Thoracic aorta (tissue), 2 donors: ENCODE results near the gene ZFYVE19. TPM values are rescaled to one million over a fixed set of nuclear protein-coding genes. Genes with fewer than 3 reads are reported as not detected.

Source experiments
- ATAC-seq: fragments of 150-250 bp; one replicate; pipeline ENCODE4 v1.8.0; 2017; ENCODE audit warnings: low read depth; ENCODE audit not compliant: insufficient number of reproducible peaks, low FRiP score
- DNase-seq: peaks from one replicate; pipeline ENCODE4 v3.0.0-alpha.2; 2020; ENCODE audit warnings: low spot score
- H3K27ac ChIP-seq, 2 donors: fragments of 200-600 bp; sonication (generic); 1 replicate in 1 of 2; 2 replicates in 1 of 2; pipeline ENCODE4 v1.5.1; 2016; ENCODE audit warnings: mild to moderate bottlenecking in 2 of 2, moderate library complexity in 2 of 2
- H3K27me3 ChIP-seq: fragments of 200-600 bp; sonication (generic); replicated peaks from 2 replicates; pipeline ENCODE4 v1.6.0; 2016; ENCODE audit warnings: mild to moderate bottlenecking; ENCODE audit not compliant: insufficient read depth
- H3K36me3 ChIP-seq: fragments of 200-600 bp; sonication (generic); one replicate; pipeline ENCODE4 v1.5.1; 2016
- H3K4me1 ChIP-seq, 2 donors: fragments of 200-600 bp; sonication (generic); 1 replicate in 1 of 2; 2 replicates in 1 of 2; pipeline versions ENCODE4 v1.5.1 to v1.6.0; 2016; ENCODE audit warnings: low read depth in 2 of 2, mild to moderate bottlenecking in 1 of 2; ENCODE audit not compliant: control insufficient read depth in 1 of 2
- H3K4me3 ChIP-seq: fragments of 200-600 bp; sonication (generic); 2 replicates; pipeline ENCODE4 v1.5.1; 2016; ENCODE audit warnings: mild to moderate bottlenecking
- H3K9me3 ChIP-seq: fragments of 200-600 bp; sonication (generic); 2 replicates; pipeline ENCODE4 v1.5.1; 2016
- total RNA-seq, 2 donors: library from RNA; depleted of rRNA; stranded (reverse); fragments of >200 nt; gene quantifications; one replicate each; pipeline versions ENCODE4 v1.1.0 to v1.2.3, GENCODE V29; 2016
- TF ChIP-seq, protein P1 (sequence below): fragments of 200-600 bp; sonication (generic); IDR thresholded peaks from one replicate; pipeline ENCODE4 v1.5.1; 2019; ENCODE audit warnings: antibody characterized with exemption

Gene ZFYVE19
- total RNA-seq, 2 donors from 2014 or later = 10.9 to 17.3 TPM

DNA sequence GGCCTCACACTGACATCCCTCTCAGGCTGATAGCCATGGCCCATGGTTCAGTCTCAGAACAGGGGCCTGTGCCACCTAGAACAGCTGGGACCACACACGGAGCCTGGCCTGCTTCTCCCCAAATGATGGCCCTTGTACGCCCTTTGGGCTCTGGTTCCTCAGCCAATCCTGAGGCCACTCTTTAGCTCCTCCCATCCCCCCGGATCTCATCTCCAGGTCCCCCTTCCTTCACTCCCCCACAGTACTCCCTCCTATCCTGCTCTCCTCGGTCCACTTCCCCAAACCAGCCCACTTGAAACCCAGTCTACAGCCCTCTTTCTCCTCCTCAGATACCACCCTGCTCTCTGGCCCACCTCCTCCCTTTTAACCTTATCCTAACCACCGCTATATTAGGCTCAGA lies 17.8 kb upstream of the ZFYVE19 start:
- Histone ChIP-seq H3K4me1 (peaks cover 14 to 15% of the 10 kb centered on the region in 2 donors), H3K27me3 (no peaks in the 10 kb centered on the region), H3K9me3 (no peaks in the 10 kb centered on the region), H3K36me3 (no peaks in the 10 kb centered on the region), H3K27ac (no peak overlapping the region), H3K4me3 (no peak overlapping the region)
- DNase-seq (no peak), ATAC-seq (no peak)
- TF ChIP-seq, protein P1, sequence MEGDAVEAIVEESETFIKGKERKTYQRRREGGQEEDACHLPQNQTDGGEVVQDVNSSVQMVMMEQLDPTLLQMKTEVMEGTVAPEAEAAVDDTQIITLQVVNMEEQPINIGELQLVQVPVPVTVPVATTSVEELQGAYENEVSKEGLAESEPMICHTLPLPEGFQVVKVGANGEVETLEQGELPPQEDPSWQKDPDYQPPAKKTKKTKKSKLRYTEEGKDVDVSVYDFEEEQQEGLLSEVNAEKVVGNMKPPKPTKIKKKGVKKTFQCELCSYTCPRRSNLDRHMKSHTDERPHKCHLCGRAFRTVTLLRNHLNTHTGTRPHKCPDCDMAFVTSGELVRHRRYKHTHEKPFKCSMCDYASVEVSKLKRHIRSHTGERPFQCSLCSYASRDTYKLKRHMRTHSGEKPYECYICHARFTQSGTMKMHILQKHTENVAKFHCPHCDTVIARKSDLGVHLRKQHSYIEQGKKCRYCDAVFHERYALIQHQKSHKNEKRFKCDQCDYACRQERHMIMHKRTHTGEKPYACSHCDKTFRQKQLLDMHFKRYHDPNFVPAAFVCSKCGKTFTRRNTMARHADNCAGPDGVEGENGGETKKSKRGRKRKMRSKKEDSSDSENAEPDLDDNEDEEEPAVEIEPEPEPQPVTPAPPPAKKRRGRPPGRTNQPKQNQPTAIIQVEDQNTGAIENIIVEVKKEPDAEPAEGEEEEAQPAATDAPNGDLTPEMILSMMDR = no peak

DNA sequence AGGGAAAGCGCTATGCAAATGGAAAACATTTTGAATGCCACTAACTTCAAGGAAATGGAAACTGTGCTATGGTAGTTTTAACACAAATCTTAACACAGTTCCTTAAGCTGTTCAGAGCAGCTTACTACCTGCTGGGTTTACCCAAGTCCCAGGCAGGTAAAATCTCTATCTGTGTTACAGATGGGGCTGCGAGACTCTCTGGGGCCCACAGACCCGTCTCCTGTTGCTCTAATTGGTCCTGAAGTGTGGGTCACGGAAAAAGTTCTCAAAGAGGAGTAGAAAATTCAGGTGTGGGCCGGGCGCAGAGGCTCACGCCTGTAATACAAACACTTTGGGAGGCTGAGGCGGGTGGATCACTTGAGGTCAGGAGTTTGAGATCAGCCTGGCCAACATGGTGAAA lies 16.9 kb upstream of the ZFYVE19 start:
- ATAC-seq (no peak), DNase-seq (no peak)
- no peaks in the 10 kb centered on the region for H3K36me3 ChIP-seq
- no peaks in the 10 kb centered on the region for H3K27me3 ChIP-seq
- H3K4me1 ChIP-seq = peaks cover 14 to 15% of the 10 kb centered on the region in 2 donors
- H3K4me3 ChIP-seq = no peak overlapping the region
- H3K27ac ChIP-seq = no peak overlapping the region
- H3K9me3 ChIP-seq = no peaks in the 10 kb centered on the region
- TF ChIP-seq, protein P1 = no peak

DNA sequence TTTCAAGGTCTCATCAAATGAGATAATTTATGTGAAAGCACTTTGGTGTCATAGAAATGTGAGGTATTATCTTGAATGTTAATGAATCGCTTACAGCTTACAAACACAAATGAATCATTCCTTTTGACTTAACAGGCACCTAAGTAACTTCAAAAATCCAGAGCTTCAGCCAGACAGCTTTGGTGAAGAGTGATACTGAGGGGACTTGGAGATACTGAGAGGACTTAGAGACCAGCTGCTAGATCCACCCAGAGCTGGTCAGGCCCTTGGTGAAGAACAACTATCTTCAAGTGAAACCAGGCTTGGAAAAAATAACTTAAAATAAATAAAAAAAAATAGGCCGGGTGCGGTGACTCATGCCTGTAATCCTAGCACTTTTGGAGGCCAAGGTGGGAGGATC lies 16.2 kb upstream of the ZFYVE19 start:
- ATAC-seq = no peak

DNA sequence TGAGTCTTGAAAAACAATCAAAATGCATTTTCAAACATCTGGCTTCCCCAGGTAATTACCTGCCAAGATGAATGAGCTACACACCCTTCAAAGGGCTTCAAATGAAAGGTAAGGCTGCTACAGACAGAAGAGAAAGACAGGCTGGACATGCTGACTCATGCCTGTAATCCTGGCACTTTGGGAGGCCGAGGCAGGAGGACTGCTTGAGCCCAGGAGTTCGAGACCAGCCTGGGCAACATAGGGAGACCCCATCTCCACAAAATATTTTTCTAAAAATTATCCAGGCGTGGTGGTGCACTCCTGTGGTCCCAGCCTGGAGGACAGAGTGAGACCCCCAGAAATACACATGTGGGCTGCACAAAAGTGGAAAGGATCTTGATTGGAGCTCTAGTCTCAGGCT lies 14.5 kb upstream of the ZFYVE19 start:
- no peak overlapping the region for H3K4me3 ChIP-seq

More for the DNA sequence above, 16.2 kb upstream of the ZFYVE19 start:
- no peaks in the 10 kb centered on the region for H3K9me3 ChIP-seq
- no peak for DNase-seq
- H3K4me3 ChIP-seq = no peak overlapping the region
- H3K36me3 ChIP-seq = no peaks in the 10 kb centered on the region
- H3K4me1 ChIP-seq = peaks cover 14 to 15% of the 10 kb centered on the region in 2 donors
- TF ChIP-seq, protein P1 = no peak
- no peak overlapping the region for H3K27ac ChIP-seq
- H3K27me3 ChIP-seq = no peaks in the 10 kb centered on the region

DNA sequence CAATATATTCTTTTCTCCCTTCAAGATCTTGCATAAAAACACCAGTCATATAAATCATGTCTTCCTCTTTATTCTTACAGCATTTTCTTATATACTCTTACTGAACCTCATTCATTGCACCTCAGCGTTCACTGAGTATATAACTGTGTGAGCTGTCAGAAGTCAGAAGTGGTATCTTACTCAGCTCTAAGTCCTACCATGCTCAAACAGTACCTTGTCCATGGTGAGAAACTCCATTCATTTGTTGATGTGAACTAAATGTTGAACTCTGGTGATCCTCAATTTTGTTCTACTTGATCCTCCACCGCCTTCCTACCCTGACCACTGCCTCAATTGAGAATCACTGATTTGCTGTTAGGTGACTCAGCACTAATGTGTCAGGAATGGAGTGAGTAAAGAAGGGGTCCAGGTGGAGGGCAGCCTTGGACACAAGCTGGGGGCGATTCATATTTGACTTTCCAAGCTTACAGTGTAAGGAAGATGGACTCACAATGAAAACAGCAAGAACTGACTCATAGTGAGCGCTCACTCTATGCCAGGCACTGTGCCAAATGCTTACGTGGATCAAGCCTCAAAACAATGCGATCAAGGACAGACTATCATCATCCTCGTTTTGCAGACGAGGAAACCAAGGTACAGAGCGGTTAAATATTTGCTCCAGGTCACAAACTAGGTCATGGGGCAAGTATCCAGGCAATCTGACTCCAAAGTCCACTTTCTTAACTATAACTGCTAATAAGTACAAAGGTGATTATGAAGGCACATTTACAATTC lies 13.5 kb upstream of the ZFYVE19 start:
- H3K9me3 ChIP-seq = no peaks in the 10 kb centered on the region
- peaks cover 4 to 5% of the 10 kb centered on the region in 2 donors for H3K4me1 ChIP-seq
- H3K36me3 ChIP-seq = no peaks in the 10 kb centered on the region
- no peak overlapping the region for H3K4me3 ChIP-seq
- DNase-seq (no peak), ATAC-seq (no peak)
- TF ChIP-seq, protein P1 = no peak
- no peaks in the 10 kb centered on the region for H3K27me3 ChIP-seq
- no peak overlapping the region for H3K27ac ChIP-seq

More for the DNA sequence above, 14.5 kb upstream of the ZFYVE19 start:
- no peak for ATAC-seq
- TF ChIP-seq, protein P1 = no peak
- H3K36me3 ChIP-seq = no peaks in the 10 kb centered on the region
- H3K27ac ChIP-seq = no peak overlapping the region
- H3K4me1 ChIP-seq = peaks cover 10 to 13% of the 10 kb centered on the region in 2 donors
- no peaks in the 10 kb centered on the region for H3K27me3 ChIP-seq
- no peak for DNase-seq
- H3K9me3 ChIP-seq = no peaks in the 10 kb centered on the region
